ENCODE data around the gene PXMP4.

Gene PXMP4

DNA sequence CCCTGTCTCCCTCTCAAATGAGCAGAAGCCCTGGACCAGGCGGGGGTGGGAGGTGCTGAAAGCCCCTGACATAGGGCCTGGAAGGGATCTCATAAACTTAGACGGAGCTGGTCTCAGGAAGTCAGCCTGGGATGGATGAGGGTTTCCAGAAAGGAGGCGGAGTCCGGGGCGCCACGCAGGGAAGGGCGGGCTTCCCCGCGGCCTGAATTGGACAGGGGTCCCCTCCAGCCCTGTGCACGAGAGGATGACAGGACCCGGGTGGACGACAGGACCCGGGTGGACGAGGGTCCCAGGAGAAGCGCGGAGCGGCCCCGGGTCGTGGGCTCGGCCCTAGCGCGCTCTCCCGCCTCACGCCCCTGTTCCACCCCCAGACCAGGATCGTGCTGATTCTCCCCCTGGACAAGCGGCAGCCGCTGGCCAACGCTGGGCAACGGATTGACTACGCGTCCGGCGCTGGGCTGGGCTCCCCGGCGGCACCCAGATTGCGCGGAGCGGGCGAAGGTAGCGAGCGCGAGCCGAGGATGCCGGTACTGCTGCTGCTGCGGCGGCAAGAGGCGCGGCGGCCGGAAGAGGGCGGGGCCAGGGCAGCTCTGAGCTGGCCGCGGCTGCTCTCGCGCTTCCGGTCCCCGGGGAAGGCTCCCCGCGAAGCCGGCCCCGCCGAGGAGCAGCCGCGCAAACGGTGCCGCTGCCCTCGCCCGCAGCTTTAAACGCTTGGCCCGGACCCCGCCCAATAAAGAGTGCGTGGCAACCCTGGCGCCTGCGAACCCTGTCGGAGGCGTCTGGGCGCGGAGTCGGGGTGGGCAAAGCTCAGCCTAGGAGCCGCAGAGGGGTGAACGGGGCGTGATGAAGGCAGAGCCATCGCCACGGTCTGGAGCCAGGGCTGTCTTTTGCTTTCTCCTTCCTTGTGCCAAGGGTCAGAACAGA lies 56.7 kb downstream of the PXMP4 start:
- DNase-seq, result peak; percentile 75 to 82 (median 77)
- ATAC-seq (replicated peaks), result peak; percentile 66
- Mint-ChIP-seq H3K4me3 (peak overlapping the region; percentile 71 to 98), H3K9me3 (no peaks in the 10 kb centered on the region), H3K36me3 (ENCODE audit: insufficient read depth) (peaks cover 6% of the 10 kb centered on the region), H3K27me3 (no peaks in the 10 kb centered on the region), H3K27ac (peak overlapping the region; percentile 85 to 91), H3K4me1 (ENCODE audit: low read depth in 2 of 2) (peaks cover 32% of the 10 kb centered on the region in 2 donors)

DNA sequence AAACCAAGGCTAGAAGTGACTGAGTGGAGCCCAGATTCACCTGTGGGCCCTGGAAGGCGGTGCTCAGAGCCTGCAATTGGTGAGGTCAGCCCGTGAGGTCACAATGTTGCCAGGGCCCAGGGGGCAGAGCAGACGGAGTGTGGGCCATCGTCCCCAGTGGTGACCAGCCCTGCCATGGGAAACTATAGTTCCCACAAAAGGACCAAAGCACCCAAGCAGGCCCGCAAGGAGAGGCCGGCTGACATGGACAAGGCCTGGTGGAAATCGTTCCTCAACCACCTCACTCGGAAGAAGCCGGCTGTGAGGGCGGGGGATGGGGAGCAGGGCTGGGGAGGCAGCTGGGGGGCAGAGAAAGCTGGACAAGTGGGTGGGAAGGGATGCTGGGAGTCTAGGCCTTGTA lies 57.9 kb downstream of the PXMP4 start, which contains the start of gene C20orf144:
TSS of gene C20orf144 (plus strand) at position 156 of the 400 bp plus-strand sequence. CDS start at position 175, 19 bp downstream.
- peaks cover 25 to 26% of the 10 kb centered on the region in 2 donors for H3K4me1 Mint-ChIP-seq (ENCODE audit: low read depth in 2 of 2)
- H3K27ac Mint-ChIP-seq, result peak within 1 kb of the TSS; percentile 85 to 91
- ATAC-seq (replicated peaks) (no peak), DNase-seq (no peak)
- peak within 1 kb of the TSS; percentile 71 to 98 for H3K4me3 Mint-ChIP-seq
- H3K36me3 Mint-ChIP-seq (ENCODE audit: insufficient read depth), result peaks cover 6% of the 10 kb centered on the region
- H3K27me3 Mint-ChIP-seq, result no peaks in the 10 kb centered on the region
- no peaks in the 10 kb centered on the region for H3K9me3 Mint-ChIP-seq

DNA sequence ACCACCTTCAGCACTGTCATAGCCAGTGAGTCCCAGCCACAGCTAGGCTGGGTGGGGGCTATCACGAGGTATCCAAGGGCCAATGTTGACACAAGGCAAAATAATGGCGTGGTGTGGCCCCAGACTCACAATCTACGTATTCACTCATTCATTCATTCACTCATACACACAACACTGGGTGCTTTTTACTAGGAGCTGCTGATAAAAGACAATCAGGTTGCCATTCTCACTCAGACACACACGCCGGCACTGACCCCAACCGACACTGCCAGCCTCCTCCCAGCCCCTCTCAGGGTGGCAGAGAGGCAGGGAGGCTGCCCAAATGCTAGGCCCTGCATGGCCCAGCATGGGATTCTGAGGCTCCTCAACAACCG lies 59.4 kb downstream of the PXMP4 start:
- no peaks in the 10 kb centered on the region for H3K27me3 Mint-ChIP-seq
- ATAC-seq (replicated peaks) (no peak), DNase-seq (no peak)
- H3K9me3 Mint-ChIP-seq, result no peaks in the 10 kb centered on the region
- no peak overlapping the region for H3K4me3 Mint-ChIP-seq
- no peaks in the 10 kb centered on the region for H3K36me3 Mint-ChIP-seq (ENCODE audit: insufficient read depth)
- H3K4me1 Mint-ChIP-seq (ENCODE audit: low read depth in 2 of 2), result peaks cover 15 to 21% of the 10 kb centered on the region in 2 donors
- peak overlapping the region in 1 of 2 donors; percentile 41 for H3K27ac Mint-ChIP-seq

DNA sequence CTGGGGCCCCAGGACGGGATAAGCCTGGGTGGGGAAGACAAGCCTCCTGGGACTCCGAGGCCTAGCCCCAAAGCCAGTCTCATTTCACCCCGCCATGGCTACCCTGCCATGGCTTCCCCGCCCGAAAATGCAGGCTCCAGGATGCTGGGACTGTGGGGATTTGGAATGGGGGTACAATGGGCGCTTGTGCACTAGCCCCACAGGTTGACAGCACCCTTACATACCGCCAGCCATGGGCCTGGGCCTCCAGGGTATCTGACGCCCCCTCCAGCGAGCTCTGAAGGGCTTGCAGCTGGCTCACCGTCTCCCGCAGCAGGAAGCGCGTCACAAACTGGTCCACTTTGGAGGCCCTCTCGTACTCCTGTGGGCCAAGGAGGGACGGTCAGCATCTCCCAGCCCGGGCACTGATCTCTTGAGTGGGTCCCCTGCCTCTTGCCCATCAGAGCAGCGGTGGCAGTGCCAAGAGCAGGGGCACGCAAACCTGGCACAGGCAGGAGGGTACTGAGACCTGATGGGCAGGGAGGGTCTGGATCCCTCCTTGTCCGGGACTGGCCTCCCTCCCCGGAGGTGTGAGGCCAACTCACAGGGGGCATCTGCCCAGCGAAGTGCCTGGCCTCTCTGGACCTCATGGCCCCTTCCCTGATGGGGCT lies 60.0 kb downstream of the PXMP4 start:
- no peak overlapping the region for H3K27ac Mint-ChIP-seq
- H3K27me3 Mint-ChIP-seq, result no peaks in the 10 kb centered on the region
- H3K4me3 Mint-ChIP-seq, result no peak overlapping the region
- H3K9me3 Mint-ChIP-seq, result no peaks in the 10 kb centered on the region
- DNase-seq, result no peak
- ATAC-seq (replicated peaks), result no peak
- H3K36me3 Mint-ChIP-seq (ENCODE audit: insufficient read depth), result no peaks in the 10 kb centered on the region
- H3K4me1 Mint-ChIP-seq (ENCODE audit: low read depth in 2 of 2), result peaks cover 15 to 17% of the 10 kb centered on the region in 2 donors

DNA sequence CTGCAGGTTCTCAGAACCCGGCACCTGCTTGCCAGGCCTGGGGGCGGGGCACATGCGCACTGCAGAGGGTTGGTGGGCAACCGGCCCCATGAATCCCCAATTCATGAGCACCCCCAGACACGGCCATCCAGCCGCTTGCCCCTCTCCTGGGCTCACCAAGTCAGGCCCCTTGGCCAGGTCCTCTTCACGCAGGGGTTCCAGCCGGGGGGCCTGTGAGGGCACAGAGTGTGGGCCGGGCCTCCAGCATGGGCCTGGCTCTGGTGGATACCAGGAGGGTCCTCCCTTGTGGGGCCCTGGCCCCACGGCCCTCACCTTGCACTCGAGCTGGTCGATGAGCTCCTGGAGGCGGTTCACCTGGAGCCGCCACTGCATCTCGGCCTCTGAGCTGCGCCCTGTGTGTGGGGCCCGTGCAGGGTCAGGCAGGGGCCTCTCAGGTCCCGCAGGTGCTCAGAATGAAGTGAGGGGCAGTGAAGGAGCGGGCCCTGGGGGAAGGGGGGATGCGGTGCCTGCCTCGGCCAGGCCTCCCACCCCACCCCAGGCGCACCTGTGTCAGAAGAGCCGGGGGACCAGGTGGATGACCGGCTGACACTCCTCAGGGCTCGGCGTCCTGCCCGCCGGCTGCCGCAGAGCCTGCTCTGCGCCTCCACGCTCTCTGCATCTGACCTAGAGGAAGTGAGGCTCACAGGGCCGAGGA lies 60.6 kb downstream of the PXMP4 start:
- ATAC-seq (replicated peaks), result no peak
- no peak for DNase-seq
- Mint-ChIP-seq H3K9me3 (no peaks in the 10 kb centered on the region), H3K27me3 (no peaks in the 10 kb centered on the region), H3K4me3 (no peak overlapping the region), H3K4me1 (ENCODE audit: low read depth in 2 of 2) (peaks cover 8 to 10% of the 10 kb centered on the region in 2 donors), H3K36me3 (ENCODE audit: insufficient read depth) (no peaks in the 10 kb centered on the region), H3K27ac (no peak overlapping the region)

DNA sequence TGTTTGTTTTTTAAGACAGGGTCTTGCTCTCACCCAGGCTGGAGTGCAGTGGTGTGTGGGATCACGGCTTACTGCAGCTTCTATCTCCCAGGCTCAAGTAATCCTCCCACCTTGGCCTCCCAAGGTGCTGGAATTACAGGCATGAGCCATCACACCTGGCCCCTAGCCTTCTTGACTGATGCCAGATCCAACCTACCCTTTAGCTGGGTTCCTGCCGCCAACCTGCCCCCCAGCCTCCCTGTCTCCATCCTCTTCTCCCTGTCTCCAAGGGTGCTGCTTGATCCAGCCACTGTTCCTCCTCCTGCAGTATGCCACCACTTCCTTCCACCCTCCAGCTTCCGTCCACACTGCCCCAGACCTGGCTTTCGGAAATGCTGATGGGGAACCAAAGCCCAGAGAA lies 61.2 kb downstream of the PXMP4 start:
- Mint-ChIP-seq H3K9me3 (no peaks in the 10 kb centered on the region), H3K4me3 (no peak overlapping the region), H3K27ac (no peak overlapping the region), H3K36me3 (ENCODE audit: insufficient read depth) (no peaks in the 10 kb centered on the region), H3K4me1 (ENCODE audit: low read depth in 2 of 2) (peaks cover 6% of the 10 kb centered on the region in 2 donors), H3K27me3 (no peaks in the 10 kb centered on the region)
- no peak for DNase-seq
- no peak for ATAC-seq (replicated peaks)

DNA sequence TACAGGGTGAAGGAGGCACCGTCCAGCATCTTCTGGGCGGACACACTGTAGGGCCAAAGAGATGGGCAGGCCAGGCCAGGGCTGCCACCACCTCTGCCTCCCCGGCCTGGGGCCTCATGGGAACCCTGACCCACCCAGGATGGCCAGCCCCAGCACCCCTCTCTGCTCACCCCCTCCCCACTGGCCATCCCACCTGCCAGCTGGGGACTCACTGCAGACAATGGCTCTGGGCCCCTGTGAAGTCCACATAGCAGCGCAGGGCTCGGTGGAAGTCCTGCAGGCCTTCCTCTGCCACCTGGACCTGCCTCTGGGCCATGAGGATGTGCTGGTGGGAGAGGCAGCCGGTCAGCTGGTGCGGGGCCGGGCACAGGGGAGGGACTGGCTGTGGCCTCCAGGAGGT lies 61.6 kb downstream of the PXMP4 start:
- ATAC-seq (replicated peaks) (no peak), DNase-seq (no peak)
- Mint-ChIP-seq H3K36me3 (ENCODE audit: insufficient read depth) (no peaks in the 10 kb centered on the region), H3K4me1 (ENCODE audit: low read depth in 2 of 2) (peaks cover 6 to 7% of the 10 kb centered on the region in 2 donors), H3K27ac (no peak overlapping the region), H3K9me3 (no peaks in the 10 kb centered on the region), H3K4me3 (no peak overlapping the region), H3K27me3 (no peaks in the 10 kb centered on the region)

DNA sequence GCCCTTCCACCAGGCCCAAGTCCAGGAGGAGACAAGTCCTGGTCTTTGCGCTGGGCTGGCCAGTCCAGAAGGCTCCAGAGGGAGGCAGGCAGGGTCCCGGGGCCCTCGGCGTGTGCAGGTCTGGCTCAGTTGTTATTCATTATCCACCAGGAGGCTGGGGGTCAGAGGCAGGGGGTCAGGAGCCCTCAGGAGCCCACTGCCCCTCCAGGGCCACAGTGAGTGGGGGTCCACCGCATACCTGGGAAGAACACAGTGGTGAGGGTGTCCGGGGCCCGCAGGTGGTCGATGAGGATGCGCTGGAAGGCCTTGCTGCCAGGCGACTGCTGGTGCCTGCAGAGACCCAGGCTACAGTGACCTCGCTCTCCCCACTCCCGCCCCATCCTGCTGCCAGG lies 62.4 kb downstream of the PXMP4 start:
- Mint-ChIP-seq H3K36me3 (ENCODE audit: insufficient read depth) (no peaks in the 10 kb centered on the region), H3K9me3 (no peaks in the 10 kb centered on the region), H3K27ac (no peak overlapping the region), H3K4me3 (no peak overlapping the region), H3K4me1 (ENCODE audit: low read depth in 2 of 2) (peaks cover 7 to 9% of the 10 kb centered on the region in 2 donors), H3K27me3 (no peaks in the 10 kb centered on the region)
- ATAC-seq (replicated peaks) (no peak), DNase-seq (no peak)

DNA sequence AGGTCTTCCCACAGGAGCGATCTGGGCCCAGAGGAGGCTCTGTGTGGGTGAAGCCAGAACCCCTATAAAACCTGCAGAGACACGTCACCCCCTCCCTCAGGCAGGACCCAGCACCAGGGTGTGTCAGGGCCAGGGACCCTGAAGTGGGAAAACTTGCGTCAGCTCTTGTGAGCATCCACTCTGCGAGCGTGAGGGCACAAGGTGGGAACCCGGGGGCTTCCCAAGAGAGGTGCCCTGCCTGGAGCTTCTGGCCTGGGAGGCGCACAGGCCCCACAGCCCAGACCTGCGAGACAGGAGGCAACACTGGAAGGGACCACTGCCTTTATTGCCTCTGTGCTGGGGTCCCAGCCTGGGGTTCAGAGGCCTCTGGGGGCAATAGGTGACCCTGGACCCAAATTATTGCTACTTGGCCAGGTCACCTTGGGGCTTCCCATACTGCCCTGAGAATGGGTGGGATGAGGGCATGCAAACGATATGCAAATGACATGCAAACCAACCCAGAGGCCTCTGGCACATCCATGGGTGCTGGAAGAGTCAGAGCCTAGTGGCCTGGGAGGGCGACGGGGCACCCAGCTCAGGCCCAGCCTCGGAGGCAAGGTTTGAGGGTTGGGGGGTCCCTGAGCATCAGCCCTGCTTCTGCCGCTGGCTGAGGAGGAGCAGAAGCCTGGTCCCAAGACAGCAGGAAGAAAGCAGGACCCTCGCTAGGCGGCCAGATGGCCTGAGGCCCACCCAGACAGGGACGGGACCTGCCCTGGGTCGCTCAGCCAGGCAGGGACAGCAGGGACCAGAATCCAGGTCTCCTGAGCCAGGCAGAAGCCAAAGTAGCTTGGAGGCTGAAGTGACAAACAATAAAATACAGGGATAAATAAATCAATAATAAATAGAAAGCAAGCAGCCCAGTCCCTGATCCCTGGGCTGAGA lies 63.1 kb downstream of the PXMP4 start:
- no peak for ATAC-seq (replicated peaks)
- peaks cover 6 to 7% of the 10 kb centered on the region in 2 donors for H3K4me1 Mint-ChIP-seq (ENCODE audit: low read depth in 2 of 2)

DNA sequence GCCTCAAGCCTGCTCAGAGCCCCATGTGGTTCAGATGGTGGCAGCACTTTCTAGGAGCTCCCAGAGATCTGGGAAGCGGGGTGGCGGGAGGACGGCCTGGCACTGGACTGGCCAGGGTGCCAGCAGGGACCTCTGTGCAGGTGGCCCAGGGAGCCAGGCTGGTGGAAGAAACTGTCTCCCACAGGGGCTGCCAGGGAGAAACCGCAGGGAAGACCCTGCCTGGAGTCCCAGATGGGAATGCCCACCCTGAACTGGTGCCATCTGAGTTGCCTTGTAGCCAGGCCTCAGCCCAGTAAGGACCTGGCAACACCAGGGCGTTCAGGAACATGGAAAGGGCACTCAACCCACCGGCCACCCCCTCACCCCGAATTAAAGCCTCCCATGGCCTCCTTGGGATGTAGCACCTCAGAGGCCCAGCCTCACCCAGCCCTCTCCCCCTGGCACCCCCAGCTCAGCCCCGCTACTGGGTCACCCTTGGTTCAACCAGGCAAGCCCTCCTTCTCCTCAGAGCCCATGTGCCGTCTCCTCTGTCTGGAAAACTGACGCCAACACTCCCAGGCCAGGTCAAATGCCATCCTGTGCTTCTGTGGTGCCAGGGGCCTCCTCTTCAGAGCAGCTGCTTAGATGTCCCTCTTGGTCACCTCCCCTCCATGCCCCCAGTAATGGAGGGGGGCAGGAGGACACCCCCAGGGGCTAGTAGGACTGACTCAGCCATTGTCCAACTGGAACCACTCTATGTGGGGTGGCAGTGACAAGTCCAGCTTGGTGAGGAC lies 63.9 kb downstream of the PXMP4 start:
- no peaks in the 10 kb centered on the region for H3K27me3 Mint-ChIP-seq

More for the DNA sequence above, 63.1 kb downstream of the PXMP4 start:
- DNase-seq, result no peak
- Mint-ChIP-seq H3K9me3 (no peaks in the 10 kb centered on the region), H3K4me3 (no peak overlapping the region), H3K27ac (no peak overlapping the region), H3K27me3 (no peaks in the 10 kb centered on the region), H3K36me3 (ENCODE audit: insufficient read depth) (no peaks in the 10 kb centered on the region)

DNA sequence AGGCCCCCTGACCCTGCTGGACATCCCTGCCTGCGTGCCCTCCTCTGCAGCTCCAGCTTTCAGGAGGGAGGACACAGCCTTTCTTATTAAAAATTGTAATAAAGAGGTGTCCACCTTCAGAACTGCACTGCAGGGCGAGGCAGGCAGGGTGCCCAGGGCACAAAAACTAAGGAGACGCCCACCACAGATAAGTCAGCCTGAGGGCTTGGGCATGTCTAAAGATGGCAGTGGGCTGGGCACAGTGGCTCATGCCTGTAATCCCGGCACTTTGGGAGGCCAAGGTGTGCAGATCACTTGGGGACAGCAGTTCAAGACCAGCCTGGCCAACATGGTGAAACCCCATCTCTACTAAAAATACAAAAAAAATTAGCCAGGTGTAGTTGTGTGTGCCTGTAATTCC lies 64.9 kb downstream of the PXMP4 start:
- H3K4me3 Mint-ChIP-seq, result no peak overlapping the region
- DNase-seq, result no peak
- H3K9me3 Mint-ChIP-seq, result no peaks in the 10 kb centered on the region
- no peak for ATAC-seq (replicated peaks)
- H3K36me3 Mint-ChIP-seq (ENCODE audit: insufficient read depth), result no peaks in the 10 kb centered on the region
- H3K4me1 Mint-ChIP-seq (ENCODE audit: low read depth in 2 of 2), result peaks cover 6 to 7% of the 10 kb centered on the region in 2 donors
- H3K27me3 Mint-ChIP-seq, result no peaks in the 10 kb centered on the region
- H3K27ac Mint-ChIP-seq, result no peak overlapping the region

More for the DNA sequence above, 63.9 kb downstream of the PXMP4 start:
- peaks cover 6 to 7% of the 10 kb centered on the region in 2 donors for H3K4me1 Mint-ChIP-seq (ENCODE audit: low read depth in 2 of 2)
- H3K9me3 Mint-ChIP-seq, result no peaks in the 10 kb centered on the region
- H3K27ac Mint-ChIP-seq, result no peak overlapping the region
- DNase-seq (no peak), ATAC-seq (replicated peaks) (no peak)
- H3K4me3 Mint-ChIP-seq, result no peak overlapping the region
- no peaks in the 10 kb centered on the region for H3K36me3 Mint-ChIP-seq (ENCODE audit: insufficient read depth)

DNA sequence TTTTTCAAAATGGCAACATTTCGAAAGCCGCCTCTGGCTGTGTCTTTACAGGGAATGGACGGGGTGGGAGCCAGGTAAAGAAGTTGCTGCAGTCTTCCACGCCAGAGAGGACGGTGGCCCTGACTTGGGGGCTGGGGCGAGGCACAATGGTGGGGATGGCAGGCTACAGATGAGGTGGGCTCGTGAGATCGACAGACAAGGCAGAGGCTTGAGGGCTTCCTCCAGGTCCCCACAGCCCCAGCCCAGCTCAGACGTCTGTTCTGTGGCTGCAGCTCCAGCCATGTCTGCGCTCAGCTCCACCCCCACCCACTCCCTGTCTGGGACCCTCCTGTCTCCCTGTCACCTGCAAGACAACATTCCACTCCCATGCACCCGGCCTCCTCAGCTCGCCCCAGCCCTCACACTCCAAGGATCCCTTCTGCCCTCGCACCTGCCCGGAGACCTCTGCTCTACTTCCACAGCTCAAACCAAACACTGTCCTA lies 65.4 kb downstream of the PXMP4 start:
- Mint-ChIP-seq H3K4me1 (ENCODE audit: low read depth in 2 of 2) (peaks cover 6 to 7% of the 10 kb centered on the region in 2 donors), H3K27me3 (no peaks in the 10 kb centered on the region), H3K36me3 (ENCODE audit: insufficient read depth) (no peaks in the 10 kb centered on the region), H3K9me3 (no peaks in the 10 kb centered on the region), H3K27ac (no peak overlapping the region), H3K4me3 (no peak overlapping the region)
- DNase-seq (no peak), ATAC-seq (replicated peaks) (no peak)

Data from effector memory CD8-positive, alpha-beta T cell (primary cell).